Pancreas (tissue), 10 donors: ENCODE measurements around the gene BPIFB6. TPM values are rescaled to one million over a fixed set of nuclear protein-coding genes. Genes with fewer than 3 reads are reported as not detected.
A peak's percentile ranks its signal among the peaks of the same experiment; 100 is the strongest.

ENCODE experiments used
- ATAC-seq, 4 donors: fragments of 200-7000 bp; cut with Tn5 transposase; one replicate each; pipeline versions ENCODE4 v1.8.0 to v1.9.1; 2020; ENCODE audit warnings: mild to moderate bottlenecking in 4 of 4, moderate library complexity in 4 of 4
- DNase-seq, 6 donors: peaks; one replicate each; pipeline ENCODE4 v3.0.0-alpha.2; 2020
- FAIRE-seq: peaks from 2 replicates; lab custom pipeline; 2012; peaks lifted over from hg19 to GRCh38; lab: Jason Lieb, UNC
- H3K27ac ChIP-seq, 4 donors: fragments of 200-600 bp; sonication (generic); 1 replicate in 3 of 4; 2 replicates in 1 of 4; pipeline versions ENCODE4 v1.5.0 to v1.8.0; 2020
- H3K27me3 ChIP-seq, 4 donors: fragments of 200-600 bp; one replicate each; pipeline ENCODE4 v1.8.0; 2021
- H3K36me3 ChIP-seq, 3 donors: fragments of 200-600 bp; sonication (generic) in 1 of 3; one replicate each; pipeline versions ENCODE4 v1.5.0 to v1.8.0; 2020 to 2021
- H3K4me1 ChIP-seq, 3 donors: fragments of 200-600 bp; one replicate each; pipeline ENCODE4 v1.8.0; 2021
- H3K4me3 ChIP-seq, 4 donors: fragments of 200-600 bp; sonication (generic) in 2 of 4; one replicate each; pipeline versions ENCODE4 v1.5.0 to v1.8.0; 2020 to 2021
- H3K9me3 ChIP-seq, 4 donors: fragments of 200-600 bp; one replicate each; pipeline ENCODE4 v1.8.0; 2021
- WGBS, 2 donors: extraction: QIAGEN DNeasy Blood & Tissue Kit; methylation state at CpG; one replicate each; pipeline ENCODE4 v1.1.7; 2013; 5-methylcytosine and 5-hydroxymethylcytosine counted together
- intact Hi-C, 3 donors: fragments of 100-400 bp; cut with DNase I; formaldehyde crosslinking; loops; one replicate each; pipeline versions ENCODE4 v1.11.1 to v1.14.2; 2022
- polyA plus RNA-seq, 2 donors: library from polyadenylated mRNA; stranded (reverse); fragments of 200-250 nt; gene quantifications; one replicate each; pipeline ENCODE4 v1.2.3, GENCODE V29; 2013
- total RNA-seq, 6 donors: library from RNA; stranded (reverse); fragmentation: NEBNext Ultra II Directional in 4 of 6; extraction: Animal tissue kit (Norgen Biotek cat#: 25700) in 4 of 6; gene quantifications; one replicate each; pipeline versions ENCODE4 v1.2.1 to v1.2.4, GENCODE V29; 2021 to 2023
- TF ChIP-seq, protein P1 (sequence below), 4 donors: fragments of 200-600 bp; sonication (generic) in 3 of 4; IDR thresholded peaks; one replicate each; pipeline versions ENCODE4 v1.5.0 to v1.8.0; 2021; ENCODE audit warnings: antibody characterized with exemption in 4 of 4
- donor health status: healthy with polysubstance abuse.
- donor health status: DM: no; HTN: no; CAD: no; lungs with moderate emphysema.
- donor health status: DM: no; HTN: no; CAD: no.
- donor health status: control.
- donor health status: control.
- donor health status: Bipolar disorder and iron deficiency.
- donor health status: DM: yes; HTN: yes; CAD: no.
- donor health status: DM: no; HTN: no; CAD: no.
- donor health status: DM: no; HTN: no; CAD: no.
- donor health status: DM: yes; HTN: yes; CAD: no.

BPIFB6 gene
- total and polyA plus RNA-seq, 8 donors = not detected

GRCh38 chr20:33005132-33005566 is 26.3 kb upstream of the BPIFB6 start:
- no peaks in the 10 kb centered on the region for H3K9me3 ChIP-seq
- DNase-seq = no peak
- H3K4me3 ChIP-seq = no peak overlapping the region
- WGBS, 2 donors = 41 to 58% methylated on average over 4 of the region's 4 CpGs
- H3K4me1 ChIP-seq = no peaks in the 10 kb centered on the region
- no peaks in the 10 kb centered on the region for H3K36me3 ChIP-seq
- no peak for ATAC-seq
- no peak for FAIRE-seq
- intact Hi-C loops = no loop called here
- H3K27me3 ChIP-seq = no peaks in the 10 kb centered on the region
- TF ChIP-seq, protein P1, sequence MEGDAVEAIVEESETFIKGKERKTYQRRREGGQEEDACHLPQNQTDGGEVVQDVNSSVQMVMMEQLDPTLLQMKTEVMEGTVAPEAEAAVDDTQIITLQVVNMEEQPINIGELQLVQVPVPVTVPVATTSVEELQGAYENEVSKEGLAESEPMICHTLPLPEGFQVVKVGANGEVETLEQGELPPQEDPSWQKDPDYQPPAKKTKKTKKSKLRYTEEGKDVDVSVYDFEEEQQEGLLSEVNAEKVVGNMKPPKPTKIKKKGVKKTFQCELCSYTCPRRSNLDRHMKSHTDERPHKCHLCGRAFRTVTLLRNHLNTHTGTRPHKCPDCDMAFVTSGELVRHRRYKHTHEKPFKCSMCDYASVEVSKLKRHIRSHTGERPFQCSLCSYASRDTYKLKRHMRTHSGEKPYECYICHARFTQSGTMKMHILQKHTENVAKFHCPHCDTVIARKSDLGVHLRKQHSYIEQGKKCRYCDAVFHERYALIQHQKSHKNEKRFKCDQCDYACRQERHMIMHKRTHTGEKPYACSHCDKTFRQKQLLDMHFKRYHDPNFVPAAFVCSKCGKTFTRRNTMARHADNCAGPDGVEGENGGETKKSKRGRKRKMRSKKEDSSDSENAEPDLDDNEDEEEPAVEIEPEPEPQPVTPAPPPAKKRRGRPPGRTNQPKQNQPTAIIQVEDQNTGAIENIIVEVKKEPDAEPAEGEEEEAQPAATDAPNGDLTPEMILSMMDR (IDR thresholded peaks at IDR 0.05) = peak in 2 of 4 donors; percentile 8 to 29
- H3K27ac ChIP-seq = no peak overlapping the region

- Histone ChIP-seq H3K27ac (no peak overlapping the region), H3K9me3 (no peaks in the 10 kb centered on the region), H3K4me3 (no peak overlapping the region), H3K27me3 (no peaks in the 10 kb centered on the region), H3K36me3 (no peaks in the 10 kb centered on the region), H3K4me1 (no peaks in the 10 kb centered on the region)
- TF ChIP-seq, protein P1 (IDR thresholded peaks at IDR 0.05) = no peak
- FAIRE-seq (no peak), ATAC-seq (peak in 1 of 4 donors; percentile 42), DNase-seq (peak in 1 of 6 donors; percentile 31)
- WGBS, 2 donors = 62 to 76% methylated on average over 8 of the region's 8 CpGs
- intact Hi-C loops = no loop called here
These were observed 25.3 kb upstream of the BPIFB6 start for GRCh38 chr20:33005908-33006775.

DNA sequence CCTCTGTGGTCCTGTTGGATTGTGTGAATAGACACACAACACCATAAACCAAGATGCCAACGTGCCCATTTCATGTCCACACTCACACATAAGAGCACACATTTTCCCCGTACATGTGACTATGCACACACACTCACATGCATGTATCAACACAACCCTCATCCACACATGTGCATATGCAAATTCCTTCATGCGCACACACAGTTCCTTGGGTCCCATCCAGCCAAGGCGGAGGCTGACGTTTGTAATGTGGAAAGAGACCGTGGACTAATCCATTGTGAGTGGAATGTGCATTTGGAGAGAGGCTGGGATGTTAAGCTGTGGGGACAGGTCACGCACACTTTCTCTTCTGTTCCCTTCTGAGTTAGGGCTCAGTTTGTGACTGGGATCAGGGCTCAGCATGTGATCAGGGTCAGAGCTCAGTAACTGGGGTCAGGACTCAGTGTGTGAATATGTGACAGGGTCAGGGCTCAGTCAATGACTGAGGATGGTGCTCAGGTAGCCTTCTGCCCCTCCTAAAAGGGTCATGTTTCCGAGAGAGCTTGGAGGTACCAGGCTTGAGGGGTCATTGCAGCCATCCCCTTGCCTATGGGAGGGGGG is 24.6 kb upstream of the BPIFB6 start:
- intact Hi-C loops = no loop called here
- TF ChIP-seq, protein P1 (IDR thresholded peaks at IDR 0.05) = no peak
- ATAC-seq (no peak), FAIRE-seq (no peak), DNase-seq (peak in 1 of 6 donors; percentile 13)
- Histone ChIP-seq H3K9me3 (no peaks in the 10 kb centered on the region), H3K4me1 (no peaks in the 10 kb centered on the region), H3K27me3 (no peaks in the 10 kb centered on the region), H3K4me3 (no peak overlapping the region), H3K27ac (no peak overlapping the region), H3K36me3 (no peaks in the 10 kb centered on the region)
- WGBS, 2 donors = 73 to 82% methylated on average over 8 of the region's 8 CpGs

- TF ChIP-seq, protein P1 (IDR thresholded peaks at IDR 0.05) = no peak
- Histone ChIP-seq H3K9me3 (no peaks in the 10 kb centered on the region), H3K27ac (no peak within 1 kb of the TSS), H3K27me3 (no peaks in the 10 kb centered on the region), H3K4me3 (no peak within 1 kb of the TSS), H3K36me3 (no peaks in the 10 kb centered on the region), H3K4me1 (no peaks in the 10 kb centered on the region)
- ATAC-seq (no peak), FAIRE-seq (no peak), DNase-seq (no peak)
- intact Hi-C loops = no loop called here
- 77 to 84% methylated on average over 11 of the region's 11 CpGs for WGBS, 2 donors
These were observed 23.8 kb upstream of the BPIFB6 start, which contains the start of gene BPIFB2 for GRCh38 chr20:33007376-33008335. TSS of gene BPIFB2 (plus strand) at chr20:33007704. CDS start at chr20:33008575, 871 bp downstream.
